ENCODE measurements around the gene GYG2. TPM values are rescaled to one million over a fixed set of nuclear protein-coding genes. Genes with fewer than 3 reads are reported as not detected.
"Not testable (repeated sequence)": the region's sequence is repeated elsewhere in the genome, so short reads cannot be mapped to it uniquely, and the experiment has no call there.

GYG2 gene
- total RNA-seq, 1 donor from 2014 or later, result 7.8 TPM

GRCh38 chrX:2897690-2898623 is 69.2 kb downstream of the GYG2 start:
- H3K4me1 ChIP-seq (ENCODE audit: control insufficient read depth in 3 of 3, insufficient read depth in 3 of 3, low read length in 3 of 3); H3K27ac ChIP-seq (ENCODE audit: low read depth, low read length); H3K9me3 ChIP-seq (ENCODE audit: control insufficient read depth in 3 of 3, low read length in 3 of 3); H3K9ac ChIP-seq (ENCODE audit: low read depth in 1 of 3, low read length in 3 of 3); H3K4me3 ChIP-seq (ENCODE audit: low read length in 3 of 3); H3K36me3 ChIP-seq (ENCODE audit: control insufficient read depth in 3 of 3, insufficient read depth in 3 of 3, low read length in 3 of 3); H3K27me3 ChIP-seq (ENCODE audit: control insufficient read depth in 3 of 3, insufficient read depth in 3 of 3, low read length in 3 of 3): not testable (repeated sequence)

- no peak overlapping the region for H3K4me3 ChIP-seq (ENCODE audit: low read length in 3 of 3)
- no peaks in the 10 kb centered on the region for H3K4me1 ChIP-seq (ENCODE audit: control insufficient read depth in 3 of 3, insufficient read depth in 3 of 3, low read length in 3 of 3)
- no peaks in the 10 kb centered on the region for H3K36me3 ChIP-seq (ENCODE audit: control insufficient read depth in 3 of 3, insufficient read depth in 3 of 3, low read length in 3 of 3)
- H3K9ac ChIP-seq (ENCODE audit: low read depth in 1 of 3, low read length in 3 of 3), result no peak overlapping the region
- H3K9me3 ChIP-seq (ENCODE audit: control insufficient read depth in 3 of 3, low read length in 3 of 3), result no peaks in the 10 kb centered on the region
- no peaks in the 10 kb centered on the region for H3K27me3 ChIP-seq (ENCODE audit: control insufficient read depth in 3 of 3, insufficient read depth in 3 of 3, low read length in 3 of 3)
- H3K27ac ChIP-seq (ENCODE audit: low read depth, low read length), result no peak overlapping the region
Measured at GRCh38 chrX:2898846-2899512, 70.2 kb downstream of the GYG2 start.

DNA sequence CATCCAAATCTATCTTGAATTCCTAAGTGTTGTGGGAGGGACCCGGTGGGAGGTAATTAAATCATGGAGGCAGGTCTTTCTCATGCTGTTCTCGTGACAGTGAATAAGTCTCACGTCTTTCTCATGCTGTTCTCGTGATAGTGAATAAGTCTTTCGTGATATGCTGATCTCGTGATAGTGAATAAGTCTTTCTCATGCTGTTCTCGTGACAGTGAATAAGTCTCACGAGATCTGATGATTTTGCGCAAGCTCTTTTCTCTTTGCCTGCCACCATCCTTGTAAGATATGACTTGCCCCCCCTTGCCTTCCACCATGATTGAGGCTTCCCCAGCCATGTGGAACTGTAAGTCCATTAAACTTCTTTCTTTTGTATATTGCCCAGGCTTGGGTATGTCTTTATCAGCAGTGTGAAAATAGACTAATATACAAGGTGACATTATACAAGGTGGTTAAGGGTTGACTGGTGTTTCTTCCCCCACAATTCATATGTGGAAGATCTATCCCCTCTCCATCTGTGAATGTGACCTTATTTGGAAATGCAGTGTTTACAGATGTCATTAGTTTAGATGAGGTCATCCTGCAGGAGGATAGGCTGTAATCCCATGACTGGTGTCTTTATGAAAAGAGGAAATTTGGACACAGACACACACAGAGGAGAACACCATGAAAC is 72.8 kb downstream of the GYG2 start:
- Histone ChIP-seq H3K4me3 (ENCODE audit: low read length in 3 of 3) (no peak overlapping the region), H3K27ac (ENCODE audit: low read depth, low read length) (no peak overlapping the region), H3K9ac (ENCODE audit: low read depth in 1 of 3, low read length in 3 of 3) (no peak overlapping the region), H3K9me3 (ENCODE audit: control insufficient read depth in 3 of 3, low read length in 3 of 3) (peaks cover 0 to 2% (median 0%) of the 10 kb centered on the region in 3 donors), H3K4me1 (ENCODE audit: control insufficient read depth in 3 of 3, insufficient read depth in 3 of 3, low read length in 3 of 3) (no peaks in the 10 kb centered on the region), H3K27me3 (ENCODE audit: control insufficient read depth in 3 of 3, insufficient read depth in 3 of 3, low read length in 3 of 3) (no peaks in the 10 kb centered on the region), H3K36me3 (ENCODE audit: control insufficient read depth in 3 of 3, insufficient read depth in 3 of 3, low read length in 3 of 3) (no peaks in the 10 kb centered on the region)

DNA sequence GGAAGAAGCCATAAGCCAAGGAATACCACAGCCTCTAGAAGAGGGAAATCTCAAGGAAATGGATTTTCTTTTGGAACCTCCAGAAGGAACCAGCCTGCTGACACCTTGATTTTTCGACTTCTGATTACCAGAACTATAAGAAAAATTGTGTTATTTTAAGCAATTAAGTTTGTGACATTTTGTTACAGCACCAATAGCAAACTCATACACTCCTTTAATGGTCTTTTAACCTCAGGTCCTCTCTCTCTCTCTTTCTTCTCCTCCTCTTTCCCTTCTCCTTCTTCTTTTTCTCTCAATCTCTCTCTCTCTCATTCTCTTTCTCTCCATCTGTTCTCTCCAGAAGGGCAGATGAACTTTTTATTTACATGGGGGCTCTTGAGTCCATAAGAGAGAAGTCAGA is 74.1 kb downstream of the GYG2 start:
- Histone ChIP-seq H3K9ac (ENCODE audit: low read depth in 1 of 3, low read length in 3 of 3) (no peak overlapping the region), H3K4me3 (ENCODE audit: low read length in 3 of 3) (no peak overlapping the region)

DNA sequence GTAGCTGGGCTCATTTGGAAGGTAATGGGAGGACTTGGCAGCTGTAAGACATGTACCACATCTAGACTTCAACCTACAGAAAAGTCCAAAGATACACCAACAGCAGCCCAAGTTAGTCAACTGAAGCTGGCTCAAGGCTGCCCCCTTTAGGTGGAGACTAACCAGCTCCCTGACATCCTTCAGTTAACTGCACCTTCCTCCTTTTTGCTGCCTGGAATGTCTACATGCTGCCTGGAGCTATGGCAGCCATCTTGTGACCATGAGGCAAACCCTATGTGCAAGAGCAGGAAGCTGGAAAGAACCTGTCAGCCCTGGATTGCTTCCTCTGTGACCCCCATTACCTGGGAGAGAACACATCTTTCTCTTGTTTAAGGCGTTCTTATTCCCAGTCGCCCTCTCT is 74.6 kb downstream of the GYG2 start:
- no peak overlapping the region for H3K4me3 ChIP-seq (ENCODE audit: low read length in 3 of 3)
- peaks cover 0 to 2% (median 0%) of the 10 kb centered on the region in 3 donors for H3K9me3 ChIP-seq (ENCODE audit: control insufficient read depth in 3 of 3, low read length in 3 of 3)
- no peak overlapping the region for H3K27ac ChIP-seq (ENCODE audit: low read depth, low read length)
- H3K36me3 ChIP-seq (ENCODE audit: control insufficient read depth in 3 of 3, insufficient read depth in 3 of 3, low read length in 3 of 3), result no peaks in the 10 kb centered on the region
- no peaks in the 10 kb centered on the region for H3K27me3 ChIP-seq (ENCODE audit: control insufficient read depth in 3 of 3, insufficient read depth in 3 of 3, low read length in 3 of 3)
- H3K9ac ChIP-seq (ENCODE audit: low read depth in 1 of 3, low read length in 3 of 3), result no peak overlapping the region
- H3K4me1 ChIP-seq (ENCODE audit: control insufficient read depth in 3 of 3, insufficient read depth in 3 of 3, low read length in 3 of 3), result no peaks in the 10 kb centered on the region

More for the DNA sequence above, 74.1 kb downstream of the GYG2 start:
- Histone ChIP-seq H3K27me3 (ENCODE audit: control insufficient read depth in 3 of 3, insufficient read depth in 3 of 3, low read length in 3 of 3) (no peaks in the 10 kb centered on the region), H3K9me3 (ENCODE audit: control insufficient read depth in 3 of 3, low read length in 3 of 3) (peaks cover 0 to 2% (median 0%) of the 10 kb centered on the region in 3 donors), H3K36me3 (ENCODE audit: control insufficient read depth in 3 of 3, insufficient read depth in 3 of 3, low read length in 3 of 3) (no peaks in the 10 kb centered on the region), H3K27ac (ENCODE audit: low read depth, low read length) (no peak overlapping the region), H3K4me1 (ENCODE audit: control insufficient read depth in 3 of 3, insufficient read depth in 3 of 3, low read length in 3 of 3) (no peaks in the 10 kb centered on the region)

- H3K9me3 ChIP-seq (ENCODE audit: control insufficient read depth in 3 of 3, low read length in 3 of 3), result peaks cover 0 to 2% (median 0%) of the 10 kb centered on the region in 3 donors
- no peak overlapping the region for H3K4me3 ChIP-seq (ENCODE audit: low read length in 3 of 3)
- H3K9ac ChIP-seq (ENCODE audit: low read depth in 1 of 3, low read length in 3 of 3), result no peak overlapping the region
- H3K27me3 ChIP-seq (ENCODE audit: control insufficient read depth in 3 of 3, insufficient read depth in 3 of 3, low read length in 3 of 3), result no peaks in the 10 kb centered on the region
- H3K27ac ChIP-seq (ENCODE audit: low read depth, low read length), result no peak overlapping the region
- no peaks in the 10 kb centered on the region for H3K36me3 ChIP-seq (ENCODE audit: control insufficient read depth in 3 of 3, insufficient read depth in 3 of 3, low read length in 3 of 3)
- H3K4me1 ChIP-seq (ENCODE audit: control insufficient read depth in 3 of 3, insufficient read depth in 3 of 3, low read length in 3 of 3), result no peaks in the 10 kb centered on the region
Measured at GRCh38 chrX:2907295-2907694, 78.6 kb downstream of the GYG2 start.

- Histone ChIP-seq H3K36me3 (ENCODE audit: control insufficient read depth in 3 of 3, insufficient read depth in 3 of 3, low read length in 3 of 3) (no peaks in the 10 kb centered on the region), H3K27me3 (ENCODE audit: control insufficient read depth in 3 of 3, insufficient read depth in 3 of 3, low read length in 3 of 3) (no peaks in the 10 kb centered on the region), H3K9me3 (ENCODE audit: control insufficient read depth in 3 of 3, low read length in 3 of 3) (peaks cover 0 to 2% (median 0%) of the 10 kb centered on the region in 3 donors), H3K4me3 (ENCODE audit: low read length in 3 of 3) (no peak overlapping the region), H3K9ac (ENCODE audit: low read depth in 1 of 3, low read length in 3 of 3) (no peak overlapping the region), H3K27ac (ENCODE audit: low read depth, low read length) (no peak overlapping the region), H3K4me1 (ENCODE audit: control insufficient read depth in 3 of 3, insufficient read depth in 3 of 3, low read length in 3 of 3) (no peaks in the 10 kb centered on the region)
Measured at GRCh38 chrX:2908125-2908685, 79.5 kb downstream of the GYG2 start.

DNA sequence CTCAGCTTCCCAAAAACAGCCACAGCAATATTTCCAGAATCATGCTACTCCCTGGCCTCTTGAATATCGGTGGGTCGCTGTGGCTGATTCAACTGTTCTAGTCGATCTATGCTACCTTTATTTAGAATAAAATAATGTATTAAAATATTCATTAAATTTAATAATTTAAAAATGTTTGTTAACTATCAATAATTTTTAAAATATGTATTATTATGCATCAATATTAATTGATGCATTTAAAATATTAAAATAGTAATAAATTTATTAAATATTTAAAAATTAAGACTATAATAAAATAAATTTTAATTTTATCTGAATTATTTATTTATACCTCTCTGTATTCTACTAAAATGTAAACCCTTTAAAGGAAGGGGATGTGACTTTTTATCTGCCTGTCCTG is 81.4 kb downstream of the GYG2 start:
- Histone ChIP-seq H3K9me3 (ENCODE audit: control insufficient read depth in 3 of 3, low read length in 3 of 3) (peaks cover 0 to 2% (median 0%) of the 10 kb centered on the region in 3 donors), H3K9ac (ENCODE audit: low read depth in 1 of 3, low read length in 3 of 3) (no peak overlapping the region), H3K4me3 (ENCODE audit: low read length in 3 of 3) (no peak overlapping the region), H3K27ac (ENCODE audit: low read depth, low read length) (no peak overlapping the region), H3K4me1 (ENCODE audit: control insufficient read depth in 3 of 3, insufficient read depth in 3 of 3, low read length in 3 of 3) (no peaks in the 10 kb centered on the region), H3K27me3 (ENCODE audit: control insufficient read depth in 3 of 3, insufficient read depth in 3 of 3, low read length in 3 of 3) (no peaks in the 10 kb centered on the region), H3K36me3 (ENCODE audit: control insufficient read depth in 3 of 3, insufficient read depth in 3 of 3, low read length in 3 of 3) (no peaks in the 10 kb centered on the region)

DNA sequence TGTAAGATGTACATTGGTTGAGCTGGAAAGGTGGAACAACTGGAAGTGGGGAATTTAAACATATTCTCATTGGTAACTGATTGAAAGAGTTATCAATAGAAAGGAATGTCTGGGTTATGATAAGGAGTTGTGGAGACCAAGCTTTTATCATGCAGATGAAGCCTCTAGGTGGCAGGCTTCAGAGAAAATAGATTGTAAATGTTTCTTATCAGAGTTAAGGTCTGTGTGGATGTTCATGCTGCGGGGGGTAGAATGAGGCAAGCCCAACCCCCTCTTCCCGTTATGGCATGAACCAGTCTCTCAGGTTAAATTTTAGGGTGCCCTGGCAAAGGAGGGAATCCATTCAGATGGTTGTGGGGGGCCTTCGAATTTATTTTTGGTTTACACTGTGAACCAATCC is 84.4 kb downstream of the GYG2 start:
- no peaks in the 10 kb centered on the region for H3K36me3 ChIP-seq (ENCODE audit: control insufficient read depth in 3 of 3, insufficient read depth in 3 of 3, low read length in 3 of 3)
- no peaks in the 10 kb centered on the region for H3K27me3 ChIP-seq (ENCODE audit: control insufficient read depth in 3 of 3, insufficient read depth in 3 of 3, low read length in 3 of 3)
- no peak overlapping the region for H3K9ac ChIP-seq (ENCODE audit: low read depth in 1 of 3, low read length in 3 of 3)
- no peak overlapping the region for H3K4me3 ChIP-seq (ENCODE audit: low read length in 3 of 3)
- no peaks in the 10 kb centered on the region for H3K9me3 ChIP-seq (ENCODE audit: control insufficient read depth in 3 of 3, low read length in 3 of 3)
- no peak overlapping the region for H3K27ac ChIP-seq (ENCODE audit: low read depth, low read length)
- no peaks in the 10 kb centered on the region for H3K4me1 ChIP-seq (ENCODE audit: control insufficient read depth in 3 of 3, insufficient read depth in 3 of 3, low read length in 3 of 3)

Data from skeletal muscle tissue (tissue), 4 donors.